Gastrocnemius medialis (tissue), 4 donors: Measurements from ENCODE around the gene DAAM1. TPM values are rescaled to one million over a fixed set of nuclear protein-coding genes. Genes with fewer than 3 reads are reported as not detected.

Experiments
- ATAC-seq, 2 donors: fragments of 150-250 bp; one replicate each; pipeline ENCODE4 v1.9.1; 2016
- DNase-seq, 2 donors: peaks; one replicate each; pipeline ENCODE4 v3.0.0-alpha.2; 2019
- H3K27ac ChIP-seq, 4 donors: fragments of 200-600 bp; sonication (generic); 1 replicate in 1 of 4; 2 replicates in 3 of 4; pipeline ENCODE4 v1.5.1; 2016 to 2018; ENCODE audit warnings: mild to moderate bottlenecking in 2 of 4, moderate library complexity in 1 of 4
- H3K27me3 ChIP-seq, 3 donors: fragments of 200-600 bp; sonication (generic) in 2 of 3; 1 replicate in 1 of 3; 2 replicates in 2 of 3; pipeline versions ENCODE4 v1.5.1 to v1.6.0; 2016 to 2019; ENCODE audit warnings: mild to moderate bottlenecking in 1 of 3, moderate library complexity in 1 of 3
- H3K36me3 ChIP-seq, 2 donors: fragments of 200-600 bp; sonication (generic) in 1 of 2; one replicate each; pipeline ENCODE4 v1.5.1; 2017 to 2018
- H3K4me1 ChIP-seq, 2 donors: fragments of 200-600 bp; sonication (generic) in 1 of 2; one replicate each; pipeline ENCODE4 v1.5.1; 2016 to 2017; ENCODE audit warnings: mild to moderate bottlenecking in 2 of 2
- H3K4me3 ChIP-seq, 4 donors: fragments of 200-600 bp; sonication (generic) in 3 of 4; 1 replicate in 1 of 4; 2 replicates in 3 of 4; pipeline ENCODE4 v1.5.1; 2016 to 2019; ENCODE audit warnings: mild to moderate bottlenecking in 2 of 4
- H3K9me3 ChIP-seq, 3 donors: fragments of 200-600 bp; sonication (generic) in 2 of 3; 1 replicate in 1 of 3; 2 replicates in 2 of 3; pipeline ENCODE4 v1.5.1; 2016 to 2019
- POLR2A ChIP-seq, 2 donors: fragments of 450-650 bp; IDR thresholded peaks; one replicate each; pipeline ENCODE4 v1.6.1; 2017; ENCODE audit warnings: antibody characterized with exemption in 2 of 2, mild to moderate bottlenecking in 2 of 2, moderate library complexity in 2 of 2
- in situ Hi-C, 4 donors: fragments of 200-750 bp; cut with MboI; loops; one replicate each; pipeline versions ENCODE4 v1.15.0 to v1.8.0; 2017; ENCODE audit warnings: low sequenced_read_pairs in 4 of 4
- intact Hi-C: fragments of 100-400 bp; cut with DNase I; formaldehyde crosslinking; loops from one replicate; pipeline ENCODE4 v1.15.1; 2023; ENCODE audit warnings: low total_unique reads
- total RNA-seq, 4 donors: library from RNA; depleted of rRNA; stranded (reverse); fragments of >200 nt; gene quantifications; one replicate each; pipeline versions ENCODE4 v1.1.0 to v1.2.3, GENCODE V29; 2016
- TF ChIP-seq, protein P1 (sequence below), 5 experiments: fragments of 450-650 bp in 3 of 5; fragments of 200-600 bp in 2 of 5; sonication (generic) in 2 of 5; IDR thresholded peaks in 4 of 5; conservative IDR thresholded peaks in 1 of 5; 1 replicate in 4 of 5; 2 replicates in 1 of 5; pipeline ENCODE4 v1.5.1; 2016 to 2019; ENCODE audit warnings: antibody characterized with exemption in 5 of 5, mild to moderate bottlenecking in 3 of 5, moderate library complexity in 3 of 5

Gene DAAM1
- total RNA-seq, 4 donors from 2014 or later = 4.4 to 13.9 (median 6.4) TPM

GRCh38 chr14:59283361-59283760 lies 94.9 kb downstream of the DAAM1 start:
- Histone ChIP-seq H3K36me3 (no peaks in the 10 kb centered on the region), H3K9me3 (no peaks in the 10 kb centered on the region), H3K27me3 (no peaks in the 10 kb centered on the region), H3K27ac (no peak overlapping the region), H3K4me1 (no peaks in the 10 kb centered on the region), H3K4me3 (no peak overlapping the region)
- ATAC-seq (no peak), DNase-seq (no peak)
- TF ChIP-seq, protein P1, sequence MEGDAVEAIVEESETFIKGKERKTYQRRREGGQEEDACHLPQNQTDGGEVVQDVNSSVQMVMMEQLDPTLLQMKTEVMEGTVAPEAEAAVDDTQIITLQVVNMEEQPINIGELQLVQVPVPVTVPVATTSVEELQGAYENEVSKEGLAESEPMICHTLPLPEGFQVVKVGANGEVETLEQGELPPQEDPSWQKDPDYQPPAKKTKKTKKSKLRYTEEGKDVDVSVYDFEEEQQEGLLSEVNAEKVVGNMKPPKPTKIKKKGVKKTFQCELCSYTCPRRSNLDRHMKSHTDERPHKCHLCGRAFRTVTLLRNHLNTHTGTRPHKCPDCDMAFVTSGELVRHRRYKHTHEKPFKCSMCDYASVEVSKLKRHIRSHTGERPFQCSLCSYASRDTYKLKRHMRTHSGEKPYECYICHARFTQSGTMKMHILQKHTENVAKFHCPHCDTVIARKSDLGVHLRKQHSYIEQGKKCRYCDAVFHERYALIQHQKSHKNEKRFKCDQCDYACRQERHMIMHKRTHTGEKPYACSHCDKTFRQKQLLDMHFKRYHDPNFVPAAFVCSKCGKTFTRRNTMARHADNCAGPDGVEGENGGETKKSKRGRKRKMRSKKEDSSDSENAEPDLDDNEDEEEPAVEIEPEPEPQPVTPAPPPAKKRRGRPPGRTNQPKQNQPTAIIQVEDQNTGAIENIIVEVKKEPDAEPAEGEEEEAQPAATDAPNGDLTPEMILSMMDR (IDR thresholded peaks at IDR 0.05 in 4 of 5, conservative IDR thresholded peaks at IDR 0.05 in 1 of 5) = no peak
- no peak for TF ChIP-seq POLR2A (IDR thresholded peaks at IDR 0.05)
- intact Hi-C loops (no loop called here), in situ Hi-C loops (no loop called here)

GRCh38 chr14:59284059-59284458 lies 95.6 kb downstream of the DAAM1 start:
- TF ChIP-seq POLR2A (IDR thresholded peaks at IDR 0.05) = no peak
- TF ChIP-seq, protein P1 (IDR thresholded peaks at IDR 0.05 in 4 of 5, conservative IDR thresholded peaks at IDR 0.05 in 1 of 5) = no peak

GRCh38 chr14:59292028-59292427 lies 103.6 kb downstream of the DAAM1 start:
- no peak for ATAC-seq
- in situ Hi-C loops = no loop called here
- no peak for DNase-seq
- intact Hi-C loops = no loop called here
- Histone ChIP-seq H3K27me3 (no peaks in the 10 kb centered on the region), H3K36me3 (no peaks in the 10 kb centered on the region), H3K4me1 (peaks cover 6 to 10% of the 10 kb centered on the region in 2 donors), H3K9me3 (no peaks in the 10 kb centered on the region), H3K27ac (no peak overlapping the region), H3K4me3 (no peak overlapping the region)
- no peak for TF ChIP-seq POLR2A (IDR thresholded peaks at IDR 0.05)
- TF ChIP-seq, protein P1 (IDR thresholded peaks at IDR 0.05 in 4 of 5, conservative IDR thresholded peaks at IDR 0.05 in 1 of 5) = no peak

More at GRCh38 chr14:59284059-59284458, 95.6 kb downstream of the DAAM1 start:
- Histone ChIP-seq H3K27ac (no peak overlapping the region), H3K27me3 (no peaks in the 10 kb centered on the region), H3K36me3 (no peaks in the 10 kb centered on the region), H3K4me3 (no peak overlapping the region), H3K9me3 (no peaks in the 10 kb centered on the region), H3K4me1 (no peaks in the 10 kb centered on the region)
- intact Hi-C loops (no loop called here), in situ Hi-C loops (no loop called here)
- DNase-seq (no peak), ATAC-seq (no peak)

- ATAC-seq = no peak
- DNase-seq = no peak
- Histone ChIP-seq H3K9me3 (no peaks in the 10 kb centered on the region), H3K27me3 (no peaks in the 10 kb centered on the region), H3K4me3 (no peak overlapping the region), H3K4me1 (peaks cover 8 to 10% of the 10 kb centered on the region in 2 donors), H3K36me3 (no peaks in the 10 kb centered on the region), H3K27ac (peak overlapping the region in 2 of 4 donors; percentile 33 to 36)
- intact Hi-C loops = no loop called here
- TF ChIP-seq, protein P1 (IDR thresholded peaks at IDR 0.05 in 4 of 5, conservative IDR thresholded peaks at IDR 0.05 in 1 of 5) = no peak
- TF ChIP-seq POLR2A (IDR thresholded peaks at IDR 0.05) = no peak
- in situ Hi-C loops = no loop called here
These were observed 104.6 kb downstream of the DAAM1 start for GRCh38 chr14:59292921-59293534.
